ENCODE results near the gene RDX.
"Not testable (repeated sequence)": the region's sequence is repeated elsewhere in the genome, so short reads cannot be mapped to it uniquely, and the experiment has no call there.

The RDX gene

DNA sequence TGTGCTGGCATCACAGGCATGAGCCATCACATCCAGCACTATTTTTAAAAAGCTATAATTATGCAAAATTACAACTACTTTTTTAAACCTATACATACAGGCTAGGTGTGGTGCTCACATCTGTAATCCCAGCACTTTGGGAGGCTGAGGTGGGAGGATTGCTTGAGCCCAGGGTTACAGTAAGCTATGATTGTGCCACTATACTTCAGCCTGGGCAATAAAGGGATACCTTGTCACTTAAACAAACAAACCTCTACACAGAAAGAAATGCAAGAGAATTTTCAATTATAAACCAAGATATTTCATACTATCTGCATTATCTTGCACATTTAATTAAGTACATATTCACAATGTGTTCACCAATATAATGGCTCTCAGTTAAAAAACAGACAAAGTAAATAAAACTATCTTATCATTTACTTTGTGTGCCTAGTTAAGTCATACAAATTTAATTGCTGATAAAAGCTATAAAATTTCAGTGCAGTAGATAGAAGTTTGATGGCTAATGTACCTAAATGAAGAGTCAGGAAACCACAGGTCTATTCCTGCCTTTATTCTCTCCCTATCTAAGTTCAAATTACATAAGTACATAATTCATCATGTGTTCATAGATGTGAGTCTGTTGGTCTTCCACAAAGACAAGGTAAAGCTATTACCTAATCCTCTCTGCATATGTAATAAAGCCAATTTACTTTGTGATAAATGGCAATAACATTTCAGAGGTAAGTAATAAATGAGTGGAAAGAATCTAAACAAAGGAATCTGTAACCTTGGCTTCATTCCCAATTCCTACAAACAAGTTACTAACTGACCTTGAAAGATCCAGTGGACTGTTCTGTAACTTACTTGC, 9.0 kb upstream of the RDX start:
- no peak for FAIRE-seq

DNA sequence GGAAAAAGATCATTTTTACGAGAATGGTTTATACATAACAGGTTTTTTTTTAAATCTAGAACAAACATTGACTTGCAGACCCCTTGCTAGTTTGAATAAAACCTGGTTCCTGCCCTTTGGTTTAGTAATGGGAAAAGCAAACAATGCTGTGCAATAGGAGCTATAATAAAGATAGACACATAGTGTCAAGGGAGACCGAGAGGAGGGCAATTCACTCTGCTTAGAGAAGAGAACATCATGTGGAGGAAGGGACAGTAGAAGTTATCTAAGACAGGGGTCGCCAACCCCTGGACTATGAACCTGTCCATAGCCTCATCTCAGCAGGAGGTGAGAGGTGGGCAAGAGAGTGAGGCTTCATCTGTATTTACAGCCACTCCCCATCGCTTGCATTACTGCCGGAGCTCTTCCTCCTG, 7.0 kb upstream of the RDX start:
- no peak for FAIRE-seq

DNA sequence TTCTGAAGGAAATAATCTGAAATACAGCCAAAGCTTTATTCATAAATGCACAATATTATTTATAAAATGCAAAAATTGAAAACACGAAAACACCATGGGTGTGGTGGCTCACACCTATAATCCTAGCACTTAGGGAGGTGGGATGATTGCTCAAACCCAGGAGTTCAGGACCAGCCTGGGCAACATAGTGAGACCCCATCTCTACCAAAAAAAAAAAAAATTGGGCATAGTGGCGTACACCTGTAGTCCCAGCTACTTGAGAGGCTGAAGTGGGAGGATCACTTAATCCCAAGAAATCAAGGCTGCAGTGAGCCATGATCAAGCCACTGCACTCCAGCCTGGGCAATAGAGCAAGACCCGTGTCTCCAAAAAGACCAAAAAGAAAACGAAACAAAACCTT, 5.2 kb upstream of the RDX start:
- no peak for FAIRE-seq

DNA sequence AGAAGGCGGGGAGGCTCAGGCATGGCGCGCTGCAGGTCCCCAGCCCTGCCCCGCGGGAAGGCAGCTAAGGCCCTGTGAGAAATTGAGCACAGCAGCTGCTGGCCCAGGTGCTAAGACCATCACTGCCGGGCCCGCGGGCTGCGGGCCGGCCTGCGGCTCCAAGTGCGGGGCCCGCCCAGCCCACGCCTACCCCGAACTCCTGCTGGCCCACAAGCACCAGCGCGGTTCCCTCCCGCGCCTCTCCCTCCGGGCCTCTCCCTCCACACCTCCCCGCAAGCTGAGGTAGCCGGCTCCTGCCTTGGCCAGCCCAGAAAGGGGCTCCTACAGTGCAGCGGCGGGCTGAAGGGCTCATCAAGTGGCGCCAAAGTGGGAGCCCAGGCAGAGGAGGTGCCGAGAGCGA, 4.6 kb upstream of the RDX start:
- no peak for FAIRE-seq

DNA sequence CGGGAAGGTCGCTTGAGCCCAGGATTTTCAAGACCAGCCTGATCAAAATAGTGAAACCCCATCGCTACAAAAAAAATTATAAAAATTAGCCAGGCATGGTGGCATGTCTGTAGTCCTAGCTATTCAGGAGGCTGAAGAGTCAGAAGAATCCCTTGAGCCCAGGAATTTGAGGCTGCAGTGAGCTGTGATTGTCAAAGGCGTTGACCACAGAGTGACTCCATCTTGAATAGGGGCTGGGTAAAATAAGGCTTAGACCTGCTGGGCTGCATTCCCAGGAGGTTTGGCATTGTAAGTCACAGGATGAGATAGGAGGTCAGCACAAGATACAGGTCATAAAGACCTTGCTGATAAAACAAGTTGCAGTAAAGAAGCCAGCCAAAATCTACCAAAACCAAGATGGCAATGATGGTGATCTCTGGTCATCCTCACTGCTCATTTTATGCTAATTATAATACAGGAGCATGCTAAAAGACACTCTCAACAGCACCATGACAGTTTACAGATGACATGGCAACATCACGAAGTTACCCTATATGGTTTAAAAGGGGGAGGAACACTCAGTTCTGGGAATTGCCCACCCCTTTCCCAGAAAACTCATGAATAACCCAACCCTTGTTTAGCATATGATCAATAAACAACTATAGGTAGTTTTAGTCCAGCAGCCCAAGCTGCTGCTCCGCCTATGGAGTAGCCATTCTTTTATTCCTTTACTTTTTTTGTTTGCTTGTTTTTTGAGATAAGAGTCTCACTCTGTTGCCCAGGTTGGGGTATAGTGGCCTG, 2.8 kb upstream of the RDX start:
- no peak for FAIRE-seq

DNA sequence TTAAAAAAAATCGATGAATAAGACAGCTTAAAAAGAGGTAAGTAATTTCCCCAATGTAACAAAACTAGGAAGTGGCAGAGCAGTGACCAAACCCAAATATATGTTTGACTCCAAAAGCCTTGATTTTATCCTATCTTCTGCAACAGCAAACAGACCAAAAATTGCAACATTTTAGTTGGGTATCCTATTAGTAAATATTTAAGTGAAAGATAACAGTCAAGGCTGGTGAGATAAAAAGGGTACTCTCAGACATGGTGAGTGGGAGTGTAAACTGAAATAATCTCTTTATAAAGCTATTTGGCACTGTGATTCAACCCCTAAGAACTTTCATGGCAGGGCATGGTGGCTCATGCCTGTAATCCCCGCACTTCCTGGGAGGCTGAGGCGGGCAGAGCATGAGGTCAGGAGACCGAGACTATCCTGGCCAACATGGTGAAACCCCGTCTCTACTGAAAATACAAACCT, 1.9 kb upstream of the RDX start:
- FAIRE-seq: no peak

DNA sequence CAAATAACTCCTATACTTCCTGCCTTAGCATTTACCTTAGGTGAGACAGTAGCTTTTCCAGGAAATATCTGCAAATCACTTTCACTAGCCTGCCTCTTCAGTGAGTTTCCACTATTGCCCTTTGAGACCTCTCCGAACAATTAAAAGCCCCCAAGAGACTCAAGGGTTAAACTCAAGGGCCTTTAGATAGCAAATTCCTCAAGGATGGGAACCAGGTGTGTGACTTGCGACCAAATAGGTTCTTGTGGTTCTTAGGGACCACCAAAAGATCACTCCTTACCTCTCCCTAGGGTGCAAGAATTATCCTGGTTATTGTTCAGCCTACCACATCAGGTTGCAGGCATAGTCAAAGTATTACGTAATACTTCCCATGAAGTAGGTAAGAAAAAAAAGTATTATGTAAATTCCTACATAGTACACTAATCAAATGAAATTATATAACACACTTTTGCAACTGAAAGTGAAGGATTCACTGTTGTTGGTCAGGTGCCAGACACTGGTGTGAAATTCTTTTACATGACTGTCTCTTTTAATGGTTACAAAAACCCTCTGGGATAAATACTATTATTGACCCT, 1.4 kb upstream of the RDX start:
- no peak for FAIRE-seq

DNA sequence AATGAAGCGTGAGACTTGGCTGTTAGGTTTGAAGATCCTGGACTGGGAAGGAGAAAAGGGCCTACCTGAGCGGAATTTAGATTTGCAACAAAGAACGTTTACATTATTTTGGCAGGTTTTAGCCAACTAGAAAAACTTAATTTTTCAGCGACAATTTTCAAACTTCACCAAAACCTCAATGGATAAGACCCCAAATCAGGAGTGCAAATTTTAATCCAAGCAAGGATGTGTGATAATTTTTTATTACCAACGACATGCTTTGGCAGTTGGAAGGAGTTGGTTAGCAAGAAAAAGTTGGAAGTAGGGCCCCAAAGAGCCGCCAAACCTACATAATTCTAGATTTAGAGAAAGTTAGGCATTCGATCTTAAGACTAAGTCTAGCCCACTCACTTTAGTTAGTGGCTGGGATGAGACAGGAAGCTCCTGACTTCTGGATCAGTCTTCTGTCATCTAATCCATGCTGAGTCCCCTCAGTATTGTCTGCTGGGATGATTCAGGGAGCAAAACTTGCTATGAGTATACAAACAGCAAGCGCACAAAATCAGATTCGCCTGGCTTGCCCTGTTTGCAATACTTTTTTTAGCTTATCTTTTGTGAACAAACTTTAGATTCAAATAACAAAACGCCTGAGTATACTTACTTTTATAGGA, 787 bp upstream of the RDX start:
- FAIRE-seq: no peak

DNA sequence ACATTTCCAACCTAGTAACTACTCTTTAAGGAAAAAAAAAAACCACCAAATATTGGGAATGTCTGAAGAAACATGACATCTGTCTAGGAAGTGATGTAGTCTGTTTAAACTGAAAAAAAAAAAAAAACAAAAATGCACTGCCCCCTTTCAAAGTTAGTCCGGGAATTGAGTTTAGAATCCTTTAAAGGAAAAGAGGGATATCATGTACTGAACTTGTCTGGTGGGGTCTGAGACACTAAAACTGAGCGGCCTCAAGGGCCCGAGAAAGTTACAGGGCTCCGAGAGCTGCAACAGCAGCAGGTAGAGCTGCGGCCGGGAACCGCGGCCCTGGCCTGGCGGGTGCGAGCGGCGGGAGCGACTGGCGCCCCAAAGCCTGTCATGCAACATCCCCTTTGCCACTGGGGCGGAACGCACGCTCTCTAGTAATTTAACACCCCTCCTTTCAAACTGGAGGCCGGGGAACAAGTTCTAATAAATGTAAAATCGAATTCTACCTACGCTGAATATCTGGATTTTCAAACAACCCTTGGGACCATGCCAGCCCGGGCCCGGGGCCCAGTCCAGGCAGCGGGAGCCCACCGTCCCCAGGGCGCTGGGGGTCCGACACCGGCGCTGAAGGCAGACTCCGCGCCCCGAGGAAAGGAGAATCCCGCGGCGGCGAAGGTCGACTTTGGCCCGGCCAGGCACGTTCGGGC, 736 bp downstream of the RDX start:
- no peak for FAIRE-seq

DNA sequence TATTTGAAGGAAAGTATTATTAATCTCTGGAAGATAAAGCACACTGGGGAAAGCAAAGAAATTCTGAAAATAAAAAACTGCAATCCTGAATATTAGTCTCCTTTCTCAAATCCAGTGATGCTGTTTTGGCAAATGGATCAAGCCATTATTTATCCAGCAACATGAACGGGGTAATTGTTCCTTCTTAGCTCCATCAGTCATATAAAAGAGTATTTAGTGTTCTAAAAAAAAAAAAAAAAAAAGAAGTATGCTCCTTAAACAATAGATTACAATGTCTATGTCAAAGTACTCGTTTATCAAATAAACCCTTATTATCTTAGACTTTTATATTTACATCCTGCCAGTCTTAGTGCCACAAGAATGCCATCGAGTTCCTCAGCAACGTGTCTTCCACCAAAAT, 1.3 kb downstream of the RDX start:
- no peak for FAIRE-seq

DNA sequence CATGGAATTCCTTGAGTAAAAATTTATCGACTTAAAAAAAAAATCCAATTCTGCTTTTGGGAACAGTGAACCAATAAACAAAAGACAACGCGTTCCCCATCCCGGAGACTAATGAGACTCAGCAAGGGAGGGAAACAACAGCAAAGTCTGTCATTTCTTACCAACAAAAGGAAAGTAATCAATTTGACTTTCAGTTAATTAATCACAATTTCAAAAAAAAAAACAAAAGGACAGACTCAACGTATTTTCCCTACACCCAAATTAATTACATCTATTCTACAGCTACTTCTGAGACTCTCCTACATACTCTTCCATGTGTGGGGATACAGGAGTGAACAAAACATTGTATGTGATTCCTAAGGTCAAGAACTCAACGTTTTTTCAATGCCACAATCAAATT, 1.9 kb downstream of the RDX start:
- FAIRE-seq: no peak

DNA sequence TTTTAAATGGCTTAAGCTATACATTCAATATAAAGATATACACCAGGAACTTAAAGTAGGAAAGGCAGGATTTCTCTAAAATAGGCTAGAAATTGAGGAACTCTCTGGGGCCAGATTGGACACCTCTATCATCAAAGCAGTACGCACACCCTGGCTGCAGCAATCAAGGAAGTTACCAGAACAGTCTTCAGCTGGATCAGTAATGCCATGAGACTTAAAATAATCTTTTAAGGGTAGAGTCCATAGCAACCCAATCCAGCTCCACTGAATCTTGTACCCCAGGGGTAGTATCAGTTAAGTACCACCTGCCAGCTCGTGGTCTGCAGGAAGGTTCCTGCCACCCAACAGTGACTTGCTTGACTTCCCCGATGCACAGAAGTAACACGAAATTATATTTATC, 3.0 kb downstream of the RDX start:
- FAIRE-seq: no peak

DNA sequence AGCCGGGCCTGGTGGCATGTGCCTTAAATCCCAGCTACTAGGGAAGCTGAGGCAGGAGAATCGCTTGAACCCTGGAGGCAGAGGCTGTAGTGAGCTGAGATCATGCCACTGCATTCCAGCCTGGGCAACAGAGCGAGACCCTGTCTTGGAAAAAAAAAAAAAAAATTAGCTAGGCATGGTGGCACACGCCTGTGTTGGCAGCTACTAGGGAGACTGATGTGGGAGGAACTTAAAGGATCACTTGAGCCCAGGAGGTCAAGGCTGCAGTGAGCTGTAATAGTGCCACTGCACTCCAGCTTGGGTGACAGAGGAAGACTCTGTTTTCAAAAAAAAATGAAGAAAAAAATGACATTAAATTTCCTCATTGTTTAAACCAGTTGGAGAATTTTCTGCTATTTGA, 4.3 kb downstream of the RDX start:
- FAIRE-seq: not testable (repeated sequence)

DNA sequence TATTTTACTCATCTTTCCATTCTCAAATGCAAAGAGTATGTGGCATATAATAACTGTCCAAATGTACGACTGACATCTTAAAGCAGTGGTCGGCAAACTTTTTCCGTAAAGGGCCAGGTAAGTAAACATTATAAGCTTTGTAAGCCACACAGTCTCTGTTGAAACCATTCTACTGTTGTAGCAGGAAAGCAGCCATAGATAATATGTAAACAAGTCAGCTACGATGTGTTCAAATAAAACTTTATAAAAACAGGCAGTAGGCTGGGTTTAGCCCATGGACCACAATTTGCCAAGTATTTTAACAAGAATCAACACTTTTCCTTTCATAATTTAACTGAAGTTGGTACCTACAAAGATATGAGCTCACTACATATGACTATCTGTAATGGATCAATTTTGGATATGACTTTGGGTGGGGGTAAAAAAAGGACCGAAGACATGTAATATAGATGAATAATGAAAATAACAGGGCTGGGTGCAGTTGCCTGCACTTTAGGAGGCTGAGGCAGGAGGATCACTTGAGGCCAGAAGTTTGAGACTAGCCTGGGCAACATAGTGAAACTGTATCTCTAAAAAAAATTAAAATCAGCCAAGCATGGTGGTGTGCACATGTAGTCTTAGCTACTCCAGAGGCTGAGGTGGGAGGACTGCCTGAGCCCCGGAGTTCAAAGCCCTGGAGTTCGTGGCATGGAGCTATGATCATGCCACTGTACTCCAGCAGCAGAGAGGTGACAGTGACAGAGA, 5.7 kb downstream of the RDX start:
- no peak for FAIRE-seq

DNA sequence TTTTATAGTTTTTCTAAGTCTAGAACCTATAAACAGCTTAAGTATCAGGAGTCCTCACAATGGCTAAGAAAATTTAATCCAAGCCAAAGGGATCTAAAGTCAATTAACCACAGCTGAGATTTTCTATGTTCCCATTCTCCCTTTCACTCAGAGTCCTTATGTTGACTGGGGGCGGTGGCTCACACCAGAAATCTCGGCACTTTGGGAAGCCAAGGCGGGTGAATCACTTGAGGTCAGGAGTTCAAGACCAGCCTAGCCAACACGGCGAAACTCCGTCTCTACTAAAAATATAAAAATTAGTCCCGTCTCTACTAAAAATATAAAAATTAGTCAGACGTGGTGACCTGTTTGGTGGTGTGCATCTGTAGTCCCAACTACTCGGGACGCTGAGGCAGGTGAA, 6.9 kb downstream of the RDX start:
- no peak for FAIRE-seq

DNA sequence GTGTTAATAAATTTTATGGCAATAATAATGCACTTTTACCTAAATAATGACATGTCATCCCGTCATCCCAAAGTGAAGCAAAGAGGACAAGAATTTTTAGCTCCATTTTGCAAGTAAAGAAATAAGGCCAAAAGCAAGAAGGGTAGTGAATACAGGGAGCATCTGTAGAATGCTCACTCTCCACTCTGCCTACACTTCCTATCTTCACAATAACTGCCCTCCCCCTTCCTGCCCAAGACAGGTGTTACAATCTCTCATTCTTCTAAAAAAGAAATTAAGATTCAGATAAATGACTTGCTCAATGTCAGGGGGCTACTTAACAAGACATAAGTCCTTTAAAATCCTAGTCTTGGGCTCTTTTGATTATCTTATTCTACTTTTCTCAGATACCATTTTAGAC, 8.9 kb downstream of the RDX start:
- FAIRE-seq: no peak

DNA sequence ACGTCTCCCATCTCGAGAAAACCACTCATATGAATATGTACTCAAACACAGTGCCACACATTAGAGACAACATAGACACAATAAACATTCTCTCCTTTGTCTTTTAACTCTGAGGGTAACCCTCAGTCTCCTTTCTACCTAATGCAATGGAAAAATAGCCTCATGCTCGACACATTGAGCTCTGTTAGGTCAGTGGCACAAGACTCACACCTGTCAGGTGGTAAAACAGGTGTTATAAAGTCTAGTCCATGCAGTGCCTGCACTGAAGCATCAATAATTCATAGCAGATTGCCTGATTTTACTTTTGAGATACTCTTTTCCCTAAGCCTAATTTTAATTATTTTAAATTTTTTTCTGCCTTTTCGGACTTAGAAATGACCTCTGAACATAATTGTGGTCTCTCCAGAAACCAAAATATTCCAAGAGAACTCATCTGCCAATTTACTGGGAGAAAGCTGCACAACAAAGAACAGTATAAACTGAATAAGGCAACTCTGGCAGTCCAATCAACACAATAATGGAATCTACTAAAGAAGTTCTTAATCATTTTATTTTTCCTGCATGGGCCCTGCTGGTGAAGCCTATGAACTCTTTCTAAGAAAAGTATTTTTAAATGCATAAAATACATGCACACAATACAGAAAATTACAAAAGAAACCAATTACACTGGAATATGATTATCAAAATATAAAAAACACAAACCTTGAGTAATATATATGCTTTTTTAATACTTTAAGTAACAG, 9.9 kb downstream of the RDX start:
- no peak for FAIRE-seq

DNA sequence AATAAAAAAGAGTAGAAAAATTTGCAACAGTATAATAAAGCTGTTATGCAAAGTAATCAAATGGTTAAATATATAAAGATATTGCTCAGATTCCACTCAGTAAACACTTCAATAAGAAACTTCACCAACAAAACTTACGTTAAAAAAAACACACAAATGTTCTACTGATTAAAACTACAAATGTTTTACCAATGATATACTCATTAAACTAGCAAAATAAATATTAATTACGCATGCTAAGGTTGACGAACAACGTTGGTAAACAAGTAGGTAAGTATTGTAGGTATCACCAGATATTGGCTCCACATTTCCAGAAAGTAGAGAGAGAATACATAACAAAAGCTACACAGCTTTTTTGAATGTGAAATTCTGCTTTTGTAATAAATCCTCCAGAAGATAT, 12.6 kb downstream of the RDX start:
- FAIRE-seq: peak; percentile 18

DNA sequence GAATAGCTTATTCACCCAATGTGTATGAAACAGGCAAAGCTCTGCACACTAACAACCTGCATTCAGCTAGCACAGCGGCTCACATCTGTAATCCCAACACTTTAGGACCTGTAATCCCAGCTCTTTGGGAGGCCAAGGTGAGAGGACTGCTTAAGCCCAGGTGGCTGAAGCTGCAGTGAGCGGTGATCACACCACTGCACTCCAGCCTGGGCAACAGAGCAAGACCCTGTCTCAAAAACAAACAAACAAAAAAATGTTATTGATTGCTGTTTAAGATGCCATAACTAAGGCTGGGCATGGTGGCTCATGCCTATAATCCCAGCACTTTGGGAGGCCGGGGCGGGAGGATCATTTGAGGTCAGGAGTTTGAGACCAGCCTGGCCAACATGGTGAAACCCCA, 15.8 kb downstream of the RDX start:
- FAIRE-seq: not testable (repeated sequence)

DNA sequence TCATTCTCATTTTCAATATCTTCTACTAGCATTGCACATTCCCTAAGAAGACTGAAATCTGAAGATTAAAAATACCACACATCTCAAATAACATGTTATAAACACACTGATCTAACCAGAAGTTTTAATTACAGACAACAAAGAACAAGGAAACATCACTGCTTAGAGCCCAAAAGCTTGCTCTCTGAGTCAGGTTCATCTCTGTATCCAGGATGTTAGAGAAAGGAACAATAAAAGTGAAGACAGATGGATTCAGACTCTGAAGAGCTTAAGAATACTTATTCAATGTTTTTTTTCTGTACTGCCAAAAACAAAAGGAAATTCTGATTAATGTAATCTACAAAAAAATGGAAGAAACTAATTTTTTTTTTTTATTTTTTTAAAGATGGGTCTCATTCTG, 16.5 kb downstream of the RDX start:
- FAIRE-seq: no peak

DNA sequence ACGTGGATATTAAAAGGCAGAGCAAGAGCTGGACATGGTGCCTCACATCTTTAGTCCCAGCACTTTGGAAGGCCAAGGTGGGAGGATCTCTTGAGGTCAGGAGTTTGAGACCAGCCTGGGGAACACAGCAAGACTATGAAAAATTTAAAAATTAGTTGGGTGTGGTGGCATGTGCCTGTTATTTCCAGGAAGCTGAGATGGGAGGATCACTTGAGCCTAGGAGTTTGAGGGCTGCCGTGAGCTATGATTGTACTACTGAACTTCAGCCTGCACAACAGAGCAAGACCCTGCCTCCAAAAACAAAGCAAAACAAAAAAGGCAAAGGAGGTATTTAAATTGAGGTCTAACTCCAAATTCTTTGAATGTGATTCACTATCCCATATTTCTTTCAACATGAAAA, 23.5 kb downstream of the RDX start:
- no peak for FAIRE-seq

All from colon (tissue), 2 donors.